Lower leg skin (tissue), 3 donors: Measurements from ENCODE around the gene DAB2IP.
"Not testable (repeated sequence)": the region's sequence is repeated elsewhere in the genome, so short reads cannot be mapped to it uniquely, and the experiment has no call there.

ENCODE experiments used
- CTCF ChIP-seq, 3 donors: fragments of 450-650 bp; IDR thresholded peaks; one replicate each; pipeline ENCODE4 v1.5.1; 2016; ENCODE audit warnings: antibody characterized with exemption in 3 of 3, mild to moderate bottlenecking in 3 of 3, moderate library complexity in 2 of 3
- POLR2A ChIP-seq, 2 donors: fragments of 450-650 bp; IDR thresholded peaks; one replicate each; pipeline ENCODE4 v1.6.1; 2016 to 2017; ENCODE audit warnings: antibody characterized with exemption in 2 of 2, mild to moderate bottlenecking in 1 of 2, moderate library complexity in 1 of 2

- TF ChIP-seq CTCF, POLR2A (IDR thresholded peaks at IDR 0.05): not testable (repeated sequence)
These were observed 32.5 kb upstream of the DAB2IP start for GRCh38 chr9:121618910-121619309.
